Muscle of back (tissue), 11 donors: ENCODE results near the gene ARMC9. TPM values are rescaled to one million over a fixed set of nuclear protein-coding genes. Genes with fewer than 3 reads are reported as not detected.

Experiments used
- DNase-seq, 3 donors: peaks; one replicate each; pipeline versions ENCODE4 v3.0.0 to v3.0.0-alpha.2; 2013
- polyA plus RNA-seq, 10 donors: library from polyadenylated mRNA; unstranded; fragments of 120-200 nt; gene quantifications; one replicate each; pipeline ENCODE4 v1.2.1, GENCODE V29; 2013; ENCODE audit not compliant: insufficient read length in 10 of 10

ARMC9 gene
- polyA plus RNA-seq, 10 donors: 4.0 to 6.7 (median 5.1) TPM

DNA sequence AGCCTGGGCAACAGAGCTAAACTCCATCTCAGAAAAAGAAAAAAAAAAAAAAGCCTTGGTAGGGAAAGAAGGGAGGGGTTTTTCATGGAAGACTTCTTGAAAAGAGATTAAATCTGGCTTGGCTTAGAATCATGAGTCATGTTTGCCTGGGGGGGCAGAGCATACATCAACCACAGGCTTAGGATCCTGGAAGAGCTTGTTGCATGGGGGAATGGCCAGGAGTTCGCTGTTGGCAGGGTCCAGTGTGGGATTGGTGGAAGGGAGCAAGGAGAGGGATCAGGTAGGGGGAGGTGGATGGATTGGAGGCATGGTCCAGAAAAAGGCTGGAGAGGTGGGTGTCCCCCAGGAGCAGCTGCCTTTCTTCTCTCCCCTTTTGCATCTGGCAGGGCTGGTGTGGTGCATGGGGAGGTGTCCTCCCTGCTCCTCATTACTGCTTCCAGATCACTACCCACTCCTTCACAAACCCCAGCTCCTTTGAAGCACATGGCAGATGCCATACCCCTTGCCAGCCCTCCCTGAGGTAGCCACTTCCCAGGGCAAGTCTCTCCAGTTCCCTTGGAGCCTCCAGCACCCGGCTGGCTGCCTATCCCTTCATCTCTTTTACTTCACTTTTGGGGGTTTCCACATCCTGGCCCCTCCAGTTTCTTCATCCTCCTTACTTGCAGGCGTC, 2.5 kb downstream of the ARMC9 start:
- DNase-seq: no peak

DNA sequence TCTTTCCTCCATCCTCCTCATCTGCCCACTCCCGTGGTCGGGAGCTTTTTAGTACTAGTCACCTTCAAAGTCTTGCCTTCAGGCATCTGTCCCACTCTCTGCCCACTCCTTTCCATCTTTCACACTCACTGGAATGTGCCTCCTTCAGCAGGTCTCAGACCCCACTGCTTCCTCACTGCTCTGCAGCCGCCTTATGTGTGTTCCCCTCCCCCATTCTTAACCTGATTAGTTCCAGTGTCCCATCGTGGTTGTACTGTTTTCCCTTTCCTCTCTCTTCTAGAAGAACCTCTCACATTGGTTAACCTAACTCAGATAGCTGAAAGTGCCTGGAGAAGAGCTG, 3.0 kb downstream of the ARMC9 start:
- no peak for DNase-seq

DNA sequence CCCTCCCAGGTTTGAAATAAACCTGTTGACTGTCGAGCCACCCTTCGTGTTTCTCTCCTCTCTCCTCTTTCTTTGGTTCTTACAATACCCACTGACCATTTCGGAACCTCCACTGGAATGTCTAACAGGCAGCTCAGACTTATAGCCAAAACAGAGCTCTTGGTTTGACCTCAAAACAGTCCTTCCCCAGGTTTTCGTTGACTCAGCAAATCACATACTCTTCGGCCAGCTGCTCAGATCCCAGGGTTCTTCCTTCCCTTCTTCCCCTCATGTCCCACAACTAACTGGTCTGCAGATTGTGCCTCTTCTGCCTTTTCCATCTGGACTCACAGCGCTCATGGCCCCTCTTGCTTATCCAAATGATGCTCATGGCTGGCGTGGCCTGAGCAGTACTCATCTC, 4.7 kb downstream of the ARMC9 start:
- DNase-seq: no peak

DNA sequence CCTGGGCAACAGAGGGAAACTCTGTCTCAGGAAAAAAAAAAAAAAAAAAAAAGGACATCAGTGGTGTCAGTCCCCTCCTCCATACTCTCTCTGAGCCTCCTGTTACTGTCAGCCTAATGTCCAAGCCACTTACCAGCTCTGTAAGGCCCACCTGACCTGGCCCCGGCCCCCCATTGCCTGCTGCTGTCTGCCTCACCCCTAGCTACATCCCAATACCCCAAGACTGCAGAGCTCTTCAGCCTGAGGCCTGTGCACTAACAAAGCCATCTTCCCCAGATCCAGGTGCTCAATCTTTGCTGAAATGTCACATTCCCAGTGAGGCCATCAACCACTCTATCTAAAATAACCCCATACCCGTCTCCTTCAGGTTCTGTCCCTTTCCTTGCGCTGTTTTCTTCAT, 5.7 kb downstream of the ARMC9 start:
- no peak for DNase-seq

DNA sequence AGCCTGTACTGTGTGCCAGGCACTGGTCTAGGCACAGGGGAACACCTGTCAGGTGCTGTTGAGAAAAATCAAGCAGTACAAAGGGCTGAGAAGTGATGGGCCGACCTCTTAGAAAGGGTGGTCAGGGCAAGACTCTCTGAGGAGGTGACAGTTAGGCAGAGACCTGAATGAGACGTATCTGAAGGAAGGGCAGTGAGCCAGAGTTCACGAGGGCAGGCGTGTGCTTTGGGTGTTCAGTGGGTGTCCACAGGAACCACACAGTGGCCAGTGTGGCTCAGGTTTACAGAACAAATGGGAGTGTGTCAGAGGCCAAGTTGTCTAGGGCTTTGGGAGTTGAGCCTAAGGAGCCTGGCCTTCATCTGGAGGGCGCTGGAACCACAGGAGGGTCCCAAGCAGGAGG, 6.2 kb downstream of the ARMC9 start:
- DNase-seq: no peak

DNA sequence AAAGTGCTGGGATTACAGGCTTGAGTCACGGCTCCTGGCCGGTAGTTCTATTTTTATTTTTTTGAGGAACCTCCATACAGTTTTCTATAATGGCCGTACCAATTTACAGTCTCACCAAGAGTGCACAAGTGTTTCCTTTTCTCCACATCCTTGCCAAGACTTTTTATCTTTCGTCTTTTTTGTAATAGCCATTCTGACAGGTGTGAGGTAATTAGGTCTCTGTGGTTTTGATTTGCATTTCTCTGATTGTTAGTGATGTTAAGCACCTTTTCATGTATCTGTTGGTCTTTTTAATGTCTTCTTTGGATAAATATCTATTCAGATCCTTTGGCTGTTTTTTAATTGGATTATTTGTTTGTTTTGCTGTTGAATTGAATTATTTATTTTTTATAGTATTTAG, 9.3 kb downstream of the ARMC9 start:
- no peak for DNase-seq

DNA sequence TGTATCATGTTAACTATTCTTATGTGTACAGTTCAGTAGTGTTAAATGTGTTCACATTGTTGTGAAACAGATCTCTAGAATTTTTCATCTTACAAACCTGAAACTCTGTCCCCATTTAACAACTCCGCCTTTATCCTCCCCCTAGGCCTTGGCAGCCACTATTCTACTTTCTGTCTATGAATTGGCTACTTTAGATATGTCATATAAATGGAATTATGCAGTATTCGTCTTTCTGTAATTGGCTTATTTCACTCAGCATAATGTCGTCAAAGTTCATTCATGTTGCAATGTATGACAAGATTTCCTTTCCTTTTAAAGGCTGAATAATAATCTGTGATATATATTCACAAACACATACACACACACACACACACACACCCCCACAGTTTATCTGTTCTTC, 12.4 kb downstream of the ARMC9 start:
- DNase-seq: peak in 1 of 3 donors; percentile 12

DNA sequence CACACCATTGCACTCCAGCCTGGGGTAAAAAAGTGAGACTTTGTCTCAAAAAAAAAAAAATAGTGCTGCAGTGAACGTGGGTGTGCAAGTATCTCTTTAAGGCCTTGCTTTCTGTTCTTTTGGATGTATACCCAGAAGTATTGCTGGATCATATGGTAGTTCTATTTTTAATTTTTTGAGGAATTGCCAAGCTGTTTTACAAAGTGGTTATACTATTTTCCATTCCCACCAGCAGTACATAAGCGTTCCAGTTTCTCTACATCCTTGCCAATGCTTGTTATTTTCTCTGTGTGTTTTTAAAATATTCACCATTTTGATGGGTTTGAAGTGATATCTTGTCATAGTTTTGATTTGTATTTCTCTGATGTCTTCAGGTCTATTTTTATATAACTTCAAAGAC, 13.1 kb downstream of the ARMC9 start:
- DNase-seq: peak; percentile 57 to 84 (median 66)

DNA sequence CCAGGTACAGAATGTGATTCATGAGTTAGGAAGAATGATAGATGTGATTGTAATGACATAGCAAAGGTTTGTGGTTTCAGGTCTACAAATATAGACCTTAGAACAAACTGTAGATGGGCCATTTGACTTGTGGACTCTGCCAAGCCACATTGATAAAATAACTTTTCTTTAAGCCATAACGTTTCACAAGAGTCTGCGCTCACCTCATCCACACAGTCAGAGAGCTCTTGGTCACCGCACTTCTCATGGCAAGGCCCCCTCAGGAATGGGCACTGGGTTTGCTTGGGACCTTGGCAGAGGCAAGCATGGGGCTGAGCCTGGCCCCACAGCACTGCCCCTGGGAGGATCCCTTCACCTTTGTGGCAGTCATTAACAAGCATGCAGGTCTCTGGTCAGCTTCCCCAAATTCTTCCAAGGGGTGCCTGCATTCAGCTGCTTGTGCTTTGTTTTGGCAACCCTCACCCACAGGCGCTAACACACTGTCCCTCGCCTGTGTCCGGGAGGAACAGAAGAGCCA, 14.0 kb downstream of the ARMC9 start:
- no peak for DNase-seq

DNA sequence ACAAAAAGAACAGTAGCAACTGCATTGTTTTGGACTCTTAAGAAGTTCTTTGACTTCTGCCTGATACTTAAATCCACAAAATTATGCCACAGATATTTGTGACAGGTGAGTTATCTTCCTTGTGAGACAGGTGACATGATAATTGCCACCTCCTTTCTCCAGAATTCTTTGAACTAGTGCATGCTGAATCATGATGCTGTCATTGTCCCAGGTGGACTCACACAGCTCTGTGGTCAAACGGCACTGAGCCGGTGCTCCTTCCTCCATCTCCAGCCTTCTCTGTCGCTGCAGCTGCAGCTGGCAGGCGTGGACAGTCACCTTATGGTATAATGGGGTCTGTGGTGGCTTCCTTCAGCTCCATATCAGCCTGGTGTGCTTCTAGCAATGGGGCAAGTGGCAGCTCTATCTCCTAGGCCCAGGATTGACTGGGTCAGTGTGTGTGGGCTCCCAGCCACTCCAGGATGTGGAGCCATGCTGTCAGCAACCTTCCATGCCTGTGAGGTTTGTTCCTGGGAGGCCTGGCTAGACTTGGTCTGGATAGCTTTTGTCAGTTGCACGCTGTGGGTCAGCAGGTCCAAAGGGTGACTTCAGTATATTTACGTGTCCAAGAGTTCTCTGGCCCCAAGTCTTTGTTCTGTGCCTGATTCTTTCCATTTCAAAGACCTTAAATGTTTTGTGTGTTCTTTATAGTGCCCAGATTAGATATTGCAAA, 15.7 kb downstream of the ARMC9 start:
- DNase-seq: no peak

DNA sequence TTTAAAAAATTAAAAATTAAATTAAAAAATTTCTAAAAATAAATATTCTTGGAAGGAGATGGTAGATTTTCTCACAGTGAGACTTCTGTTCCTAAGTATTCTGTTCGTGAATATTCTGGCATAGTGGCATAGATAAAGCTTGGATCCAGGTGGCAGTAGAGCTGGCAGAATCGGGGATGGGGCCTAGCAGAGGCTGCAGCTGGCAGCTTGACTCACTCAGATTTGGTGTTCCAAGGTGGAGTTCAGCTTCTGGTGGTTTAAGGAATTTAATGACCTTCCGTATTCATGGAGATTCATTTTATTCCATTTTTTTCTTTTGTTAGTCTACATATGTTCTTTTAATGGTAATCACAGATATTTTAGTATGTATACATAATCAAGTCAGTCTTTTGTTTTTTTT, 19.9 kb downstream of the ARMC9 start:
- DNase-seq: no peak

DNA sequence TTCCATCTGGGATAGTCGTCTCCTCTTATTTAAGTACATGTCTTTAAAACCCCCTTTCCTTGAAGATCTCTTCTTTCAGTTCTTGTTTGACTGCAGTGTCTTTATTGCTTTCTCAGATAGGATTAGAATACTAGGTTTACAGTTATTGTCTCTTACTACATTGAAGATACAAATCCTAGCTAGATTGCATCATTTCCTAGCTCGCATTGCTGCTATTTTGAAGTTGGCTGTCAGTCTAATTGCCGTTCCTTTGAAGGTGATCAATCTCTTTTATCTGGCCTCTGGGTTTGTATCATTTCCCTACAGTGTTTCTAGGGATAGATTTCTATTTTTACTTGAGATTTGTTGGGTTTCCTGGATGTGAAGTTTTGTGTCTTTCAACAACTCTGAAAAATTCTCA, 20.9 kb downstream of the ARMC9 start:
- DNase-seq: no peak

DNA sequence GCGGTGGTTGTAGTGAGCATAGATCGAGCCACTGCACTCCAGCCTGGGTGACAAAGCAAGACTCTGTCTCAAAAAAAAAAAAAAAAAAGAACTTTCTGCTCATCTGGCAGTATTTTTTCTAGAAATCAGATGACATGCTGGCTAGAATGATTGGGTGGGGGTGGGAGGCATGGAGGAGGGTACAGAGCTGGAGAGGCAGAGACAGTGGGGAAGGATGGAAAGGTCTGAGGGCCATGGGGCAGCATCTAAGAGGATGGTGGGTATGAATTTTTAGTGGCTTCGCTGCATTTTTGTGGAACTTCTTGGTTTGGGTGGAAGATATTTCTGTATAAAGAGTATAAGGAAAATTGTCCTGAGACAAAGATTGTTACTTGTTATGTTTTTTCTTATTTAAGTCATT, 23.3 kb downstream of the ARMC9 start:
- DNase-seq: no peak

DNA sequence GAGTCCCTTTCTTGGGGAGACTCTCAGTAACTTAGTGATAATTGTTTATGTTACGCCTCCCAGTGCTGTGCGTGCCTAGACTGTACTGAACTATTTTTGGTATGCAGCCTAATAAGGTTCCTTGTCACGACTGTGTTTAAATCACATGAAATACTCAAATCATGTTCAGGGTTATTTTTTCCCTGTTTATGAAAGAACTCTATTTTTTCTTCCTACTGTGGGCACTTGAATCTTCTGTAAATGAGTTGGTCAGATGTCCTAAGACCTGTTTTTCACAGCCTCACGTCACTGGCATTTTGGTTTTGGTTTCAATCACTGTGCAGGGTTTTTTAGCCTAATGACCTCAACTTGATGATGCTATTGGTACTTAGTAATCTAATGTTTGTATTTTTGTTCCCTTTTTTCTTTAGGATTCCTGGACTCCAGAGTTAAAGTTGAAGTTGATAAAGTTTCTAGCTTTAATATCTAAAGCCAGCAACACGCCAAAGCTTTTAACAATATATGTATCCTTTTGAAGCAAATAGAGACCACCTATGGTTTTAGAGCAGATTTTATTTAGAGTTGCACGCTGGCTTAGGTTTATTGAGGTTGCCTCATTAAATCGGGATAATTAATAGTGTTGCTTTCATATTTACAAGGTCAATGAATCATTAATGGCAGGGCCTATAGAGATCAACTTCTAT, 24.0 kb downstream of the ARMC9 start:
- no peak for DNase-seq

DNA sequence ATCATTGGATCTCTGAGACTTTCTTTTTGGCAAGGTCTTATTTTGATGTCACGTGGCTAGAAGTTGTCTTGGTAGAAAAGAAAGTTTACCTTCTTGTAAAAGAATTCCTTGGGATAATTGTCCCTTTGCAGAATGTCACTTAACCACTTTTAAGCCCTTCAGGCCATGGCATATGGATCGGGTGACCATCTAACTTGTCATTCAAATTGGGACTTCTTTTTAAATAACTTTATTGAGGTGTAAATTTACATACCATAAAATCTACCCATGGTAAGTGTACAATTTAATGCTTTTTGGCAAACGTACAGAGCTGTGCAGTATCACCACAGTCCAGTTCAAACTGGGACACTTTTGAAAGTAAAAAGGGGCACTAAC, 24.6 kb downstream of the ARMC9 start:
- no peak for DNase-seq

DNA sequence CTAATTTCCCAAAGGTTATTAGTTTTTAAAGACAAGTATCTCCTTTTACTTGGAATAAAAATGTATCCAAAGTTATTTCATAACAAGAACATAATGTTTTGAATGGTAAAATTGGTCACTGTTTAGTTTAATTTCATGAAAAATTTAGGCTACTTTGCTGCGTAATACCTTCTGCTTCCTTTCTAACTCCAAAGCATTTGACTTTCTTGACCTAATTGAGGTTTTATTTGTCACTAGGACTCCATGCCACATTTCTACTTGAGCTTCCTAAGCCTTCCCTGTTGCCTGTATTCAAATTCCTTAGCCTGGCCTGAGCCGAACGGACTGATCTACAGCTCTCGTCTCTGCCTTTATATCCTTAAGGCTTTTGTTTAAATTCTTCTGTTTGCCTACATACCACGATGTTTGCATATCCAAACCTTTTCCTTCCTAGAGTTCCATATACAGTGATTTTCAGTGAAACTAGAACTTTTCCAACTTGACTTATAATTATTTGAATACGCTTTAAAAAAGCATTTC, 25.1 kb downstream of the ARMC9 start:
- DNase-seq: no peak

DNA sequence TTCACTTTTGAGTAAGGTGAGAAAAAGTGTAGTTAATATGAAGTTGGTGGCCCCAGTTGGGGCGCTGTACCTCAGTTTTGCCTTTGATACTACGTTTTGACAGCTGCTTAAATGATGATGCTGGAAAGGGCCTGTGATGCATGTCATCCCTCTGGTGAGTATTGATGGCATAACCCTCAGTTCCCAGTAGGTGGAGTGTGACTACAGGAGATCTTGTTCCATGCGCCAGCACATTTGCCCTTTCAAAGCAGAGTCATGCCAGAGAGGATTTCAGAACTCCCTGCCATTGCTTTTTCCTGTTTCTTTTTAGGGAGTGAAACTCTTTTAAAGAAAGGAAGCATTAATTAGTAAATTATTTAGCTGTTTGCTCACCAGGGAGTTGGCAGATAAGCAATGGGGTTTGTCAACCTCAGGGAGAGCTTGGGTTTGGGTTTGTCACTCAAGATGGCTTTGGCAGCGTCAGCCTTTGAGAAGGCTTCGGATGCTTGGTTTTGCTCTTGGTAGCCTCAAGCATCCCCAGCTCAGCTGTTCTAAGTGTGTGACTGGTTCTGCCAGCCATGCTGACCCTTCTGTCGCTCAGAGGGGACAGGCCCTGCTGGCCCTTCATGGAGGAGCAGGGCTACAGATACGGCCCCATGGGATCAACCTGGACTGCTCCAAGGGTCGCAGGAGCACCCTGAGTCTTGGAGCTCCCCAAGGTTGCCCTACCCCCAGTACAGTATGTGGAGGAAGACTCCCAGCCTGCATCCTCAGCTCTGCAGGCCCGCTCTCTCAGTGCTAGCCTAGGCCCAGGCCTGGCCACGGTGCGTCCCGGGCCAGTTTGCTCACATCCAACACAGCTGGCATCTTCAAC, 29.1 kb downstream of the ARMC9 start:
- peak; percentile 53 to 78 (median 57) for DNase-seq

DNA sequence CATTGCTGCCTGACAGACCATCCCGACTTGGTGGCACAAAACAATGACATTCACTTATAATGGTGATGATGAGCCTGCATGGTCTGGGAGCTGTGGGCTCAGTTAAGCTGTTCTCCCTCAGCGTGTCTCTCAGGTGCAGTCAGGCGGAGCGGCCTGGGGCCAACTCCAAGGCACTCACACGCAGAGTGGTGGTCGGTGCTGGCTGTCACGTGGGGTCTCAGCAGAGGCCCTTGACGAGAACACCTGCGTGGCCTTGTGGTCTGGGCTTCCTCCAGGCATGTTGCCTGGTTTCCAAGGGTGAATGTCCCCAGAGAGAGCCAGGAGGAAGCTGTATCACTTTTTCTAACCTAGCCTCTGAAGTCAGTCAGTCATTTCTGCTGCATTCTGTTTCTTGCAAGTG, 29.8 kb downstream of the ARMC9 start:
- peak in 1 of 3 donors; percentile 21 for DNase-seq

DNA sequence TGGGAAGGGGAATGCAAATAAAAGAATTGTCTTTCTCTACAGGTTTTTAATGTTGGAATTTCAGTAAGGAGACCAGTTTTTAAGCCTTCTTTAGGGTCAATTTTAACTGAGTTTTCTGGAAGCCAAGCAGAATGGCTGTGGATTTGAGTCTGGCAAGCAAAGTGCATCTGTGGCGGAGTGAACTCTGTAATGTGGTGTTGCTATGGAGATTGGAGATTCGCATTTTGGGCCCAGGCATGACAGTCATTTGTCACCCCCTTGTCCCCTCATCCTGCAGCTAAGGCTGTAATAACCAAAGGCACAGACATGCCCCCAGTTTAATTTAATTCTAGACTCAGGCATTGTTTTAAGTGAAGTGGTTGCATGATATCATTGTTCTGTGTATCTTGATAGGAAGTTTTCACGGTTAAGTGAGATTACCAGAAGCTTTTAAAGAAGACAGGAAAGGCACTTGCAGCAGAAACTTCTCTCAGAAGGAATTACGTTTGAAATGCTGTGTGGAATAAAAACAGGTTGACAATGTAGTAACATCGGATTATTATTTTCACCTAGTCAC, 30.6 kb downstream of the ARMC9 start:
- DNase-seq: no peak

DNA sequence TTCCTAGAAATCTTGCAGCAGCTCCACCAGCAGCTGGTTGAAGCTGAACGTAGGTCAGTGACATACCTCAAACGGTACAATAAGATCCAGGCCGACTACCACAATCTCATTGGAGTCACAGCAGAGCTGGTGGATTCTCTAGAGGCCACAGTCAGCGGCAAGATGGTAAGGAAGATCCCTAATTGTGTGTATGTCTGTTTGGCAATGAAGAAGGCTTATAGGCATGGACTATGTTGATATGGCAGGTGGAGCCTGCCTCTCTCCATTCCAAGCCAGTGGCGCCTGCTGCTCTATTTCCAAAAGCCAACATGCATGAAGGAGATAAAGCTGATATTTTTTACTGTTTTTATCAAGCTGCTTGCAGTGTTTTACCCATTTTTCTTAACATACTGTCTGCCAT, 36.8 kb downstream of the ARMC9 start:
- DNase-seq: no peak

DNA sequence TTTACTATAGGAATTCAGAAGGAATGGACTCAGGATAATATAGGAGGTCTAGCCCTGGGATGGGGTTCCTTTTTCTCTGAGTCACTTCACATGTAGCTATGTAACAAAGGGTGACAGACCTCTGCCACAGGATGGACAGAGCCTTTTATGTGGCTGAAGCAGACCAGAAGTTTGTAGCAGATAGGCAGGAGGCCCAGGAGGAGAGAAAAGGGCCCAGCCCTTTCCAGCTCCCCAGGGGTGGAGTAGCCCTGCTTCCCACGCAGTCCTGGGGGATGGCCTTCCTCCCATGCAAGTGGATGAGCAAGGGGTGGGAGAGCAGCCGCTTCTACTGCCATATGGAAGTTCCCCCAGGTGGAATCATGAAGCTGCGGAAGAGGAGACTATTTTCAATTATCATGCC, 40.3 kb downstream of the ARMC9 start:
- DNase-seq: no peak

DNA sequence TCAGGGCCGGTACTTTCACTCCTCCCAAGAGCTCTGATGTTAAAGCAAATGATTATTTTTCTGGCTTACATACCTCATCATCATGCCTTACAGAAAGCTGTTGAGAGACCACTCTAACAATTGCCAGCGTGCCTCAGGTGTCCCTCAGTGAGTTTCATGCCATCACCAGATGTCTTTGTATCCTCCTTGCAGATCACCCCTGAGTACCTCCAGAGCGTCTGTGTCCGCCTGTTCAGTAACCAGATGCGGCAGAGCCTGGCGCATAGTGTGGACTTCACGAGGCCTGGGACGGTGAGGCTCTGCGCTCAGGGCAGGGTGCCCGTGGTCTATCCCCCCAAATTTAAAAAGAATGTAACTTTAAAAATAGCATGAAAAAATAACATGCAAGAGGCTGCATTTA, 41.3 kb downstream of the ARMC9 start:
- no peak for DNase-seq
